HepG2 (cell line): ENCODE results near the gene LGI2. TPM values are rescaled to one million over a fixed set of nuclear protein-coding genes. Genes with fewer than 3 reads are reported as not detected.

Experiments used
- ATAC-seq: fragments of 200-7000 bp; cut with Tn5 transposase; 3 replicates; pipeline ENCODE4 v1.9.1; 2020; ENCODE audit warnings: mild to moderate bottlenecking, moderate library complexity
- BruUV-seq: library from RNA; stranded (reverse); fragments of 400-500 nt; replicated peaks from 2 replicates; lab custom pipeline; 2021; lab: Mats Ljungman, UMichigan
- CTCF ChIA-PET: fragments of 300-600 bp; formaldehyde crosslinking; extraction: SDS; loops from one replicate; lab custom pipeline; 2021; ENCODE audit warnings: low total read pairs, inconsistent platforms, low intra/inter-chr PET ratio; lab: Yijun Ruan, JAX
- POLR2A ChIA-PET: fragments of 350-600 bp; sonication (Branson Sonifier 250); formaldehyde crosslinking; loops from one replicate; lab custom pipeline; 2020; ENCODE audit warnings: antibody characterized with exemption, inconsistent platforms; lab: Yijun Ruan, JAX
- DNase-seq: peaks from one replicate; pipeline ENCODE4 v3.0.0-alpha.2; 2015; ENCODE audit warnings: low spot score
- FAIRE-seq: peaks from 3 replicates; lab custom pipeline; 2011; peaks lifted over from hg19 to GRCh38; lab: Jason Lieb, UNC
- H2AFZ ChIP-seq: one replicate; pipeline ENCODE4 v1.6.1; 2011; ENCODE audit warnings: low read length, inconsistent platforms
- H3K27ac ChIP-seq: fragments of 300-600 bp; 3 replicates; pipeline ENCODE4 v1.8.0; 2011; ENCODE audit warnings: mixed run types, mild to moderate bottlenecking, mixed read lengths, low read length, inconsistent platforms; ENCODE audit not compliant: insufficient read depth; ENCODE audit errors: extremely low read length
- H3K27me3 ChIP-seq, 2 experiments: fragments of 200-600 bp in 1 of 2; 2 replicates in 1 of 2; 3 replicates in 1 of 2; pipeline versions ENCODE4 v1.6.0 to v1.8.0; 2011; ENCODE audit warnings: low read length in 2 of 2, mild to moderate bottlenecking in 2 of 2, moderate library complexity in 2 of 2, inconsistent platforms in 1 of 2; ENCODE audit not compliant: insufficient read depth in 2 of 2, control insufficient read depth in 1 of 2
- H3K36me3 ChIP-seq, 2 experiments: fragments of 200-600 bp in 1 of 2; replicated peaks in 1 of 2; 2 replicates in 1 of 2; 3 replicates in 1 of 2; pipeline versions ENCODE4 v1.5.1 to v1.8.0; 2011; ENCODE audit warnings: low read length in 2 of 2, inconsistent platforms in 1 of 2; ENCODE audit not compliant: insufficient read depth in 2 of 2, control insufficient read depth in 1 of 2
- H3K4me1 ChIP-seq: 2 replicates; pipeline ENCODE4 v1.5.1; 2012; ENCODE audit warnings: low read length, inconsistent platforms; ENCODE audit not compliant: insufficient read depth
- H3K4me2 ChIP-seq: 2 replicates; pipeline ENCODE4 v1.6.0; 2011; ENCODE audit warnings: low read depth, low read length, inconsistent platforms
- H3K4me3 ChIP-seq, 3 experiments: fragments of 200-600 bp in 1 of 3; sonication (generic), shearing (Covaris generic) in 1 of 3; replicated peaks in 1 of 3; 2 replicates each; pipeline ENCODE4 v1.5.1; 2011 to 2016; ENCODE audit warnings: low read length in 3 of 3, inconsistent platforms in 2 of 3, low read depth in 2 of 3, mild to moderate bottlenecking in 2 of 3, control low read depth in 1 of 3, mixed read lengths in 1 of 3; ENCODE audit not compliant: insufficient read depth in 1 of 3
- H3K79me2 ChIP-seq: one replicate; pipeline ENCODE4 v1.6.1; 2011; ENCODE audit warnings: low read length, inconsistent platforms; ENCODE audit not compliant: insufficient read depth
- H3K9ac ChIP-seq: 2 replicates; pipeline ENCODE4 v1.6.0; 2011; ENCODE audit warnings: mild to moderate bottlenecking, low read depth, low read length, inconsistent platforms; ENCODE audit not compliant: insufficient read depth
- H3K9me3 ChIP-seq: 2 replicates; pipeline ENCODE4 v1.5.1; 2012; ENCODE audit warnings: mild to moderate bottlenecking, low read length
- H4K20me1 ChIP-seq: 2 replicates; pipeline ENCODE4 v1.6.0; 2011; ENCODE audit warnings: inconsistent platforms, mild to moderate bottlenecking, low read length, moderate library complexity; ENCODE audit not compliant: insufficient read depth
- ADNP ChIP-seq: sonication (generic); formaldehyde crosslinking; IDR thresholded peaks from 2 replicates; pipeline ENCODE4 v1.4.0; 2020; ENCODE audit warnings: missing genetic modification reagents
- JUN ChIP-seq: sonication (generic); formaldehyde crosslinking; IDR thresholded peaks from 2 replicates; pipeline ENCODE4 v1.4.0; 2020; ENCODE audit warnings: mild to moderate bottlenecking, missing genetic modification reagents
- NFE2L2 ChIP-seq: fragments of 150-350 bp; IDR thresholded peaks from 2 replicates; pipeline ENCODE4 v1.6.1; 2014; ENCODE audit warnings: low read length
- NFIC ChIP-seq: IDR thresholded peaks from 2 replicates; pipeline ENCODE4 v1.6.1; 2012; ENCODE audit warnings: mild to moderate bottlenecking, low read length, inconsistent platforms
- PBX2 ChIP-seq: IDR thresholded peaks from 2 replicates; pipeline ENCODE4 v1.6.1; 2016; ENCODE audit warnings: control low read depth
- PRPF4 ChIP-seq: fragments of 200-400 bp; formaldehyde crosslinking; IDR thresholded peaks from 2 replicates; pipeline ENCODE4 v1.6.1; 2016; ENCODE audit warnings: low read length, low read depth; ENCODE audit not compliant: poor library complexity, severe bottlenecking
- SRF ChIP-seq: IDR thresholded peaks from 2 replicates; pipeline ENCODE4 v1.6.1; 2011; ENCODE audit warnings: mild to moderate bottlenecking, low read depth, low read length, moderate library complexity
- TEAD2 ChIP-seq: sonication (generic); formaldehyde crosslinking; IDR thresholded peaks from 2 replicates; pipeline ENCODE4 v1.9.0; 2021; ENCODE audit warnings: missing genetic modification reagents
- ZBTB49 ChIP-seq: sonication (generic); formaldehyde crosslinking; IDR thresholded peaks from 2 replicates; pipeline ENCODE4 v1.4.0; 2020; ENCODE audit warnings: missing genetic modification reagents, borderline replicate concordance
- ZBTB7B ChIP-seq: sonication (generic); formaldehyde crosslinking; IDR thresholded peaks from 2 replicates; pipeline ENCODE4 v1.4.0; 2020; ENCODE audit warnings: missing genetic modification reagents
- ZNF17 ChIP-seq: sonication (generic); formaldehyde crosslinking; IDR thresholded peaks from 2 replicates; pipeline ENCODE4 v1.5.0; 2020; ENCODE audit warnings: mild to moderate bottlenecking, missing genetic modification reagents
- ZNF207 ChIP-seq: fragments of 450-650 bp; IDR thresholded peaks from 2 replicates; pipeline ENCODE4 v1.6.1; 2016; ENCODE audit warnings: antibody characterized with exemption, borderline replicate concordance
- ZNF296 ChIP-seq: sonication (generic); formaldehyde crosslinking; conservative IDR thresholded peaks from 2 replicates; pipeline ENCODE4 v1.5.0; 2020; ENCODE audit warnings: mild to moderate bottlenecking, missing genetic modification reagents
- ZNF589 ChIP-seq: sonication (generic); formaldehyde crosslinking; conservative IDR thresholded peaks from 2 replicates; pipeline ENCODE4 v1.8.0; 2022; ENCODE audit warnings: mild to moderate bottlenecking, moderate library complexity, missing genetic modification reagents
- ZNF704 ChIP-seq: sonication (generic); formaldehyde crosslinking; IDR thresholded peaks from 2 replicates; pipeline ENCODE4 v1.8.1; 2023; ENCODE audit warnings: mild to moderate bottlenecking, inconsistent platforms, moderate library complexity, missing genetic modification reagents, borderline replicate concordance
- ZNF773 ChIP-seq: sonication (generic); formaldehyde crosslinking; IDR thresholded peaks from 2 replicates; pipeline ENCODE4 v1.4.0; 2020; ENCODE audit warnings: missing genetic modification reagents, borderline replicate concordance
- ZNF878 ChIP-seq: sonication (generic); formaldehyde crosslinking; IDR thresholded peaks from 2 replicates; pipeline ENCODE4 v1.8.1; 2023; ENCODE audit warnings: mild to moderate bottlenecking, missing genetic modification reagents, moderate library complexity
- WGBS: methylation state at CpG from one replicate; pipeline ENCODE4 v1.1.6; 2017; ENCODE audit warnings: low lambda C conversion rate; 5-methylcytosine and 5-hydroxymethylcytosine counted together
- in situ Hi-C: cut with HindIII; loops from 2 replicates; pipeline ENCODE4 v1.10.0; 2017; ENCODE audit warnings: low pct_unique_long_range_greater_than_20kb; ENCODE audit not compliant: extremely low pct_ligation_motif_present
- intact Hi-C: fragments of 100-400 bp; cut with micrococcal nuclease; formaldehyde crosslinking; loops from one replicate; pipeline ENCODE4 v1.10.0; 2022; ENCODE audit not compliant: unreplicated experiment
- polyA plus RNA-seq, 8 experiments: library from polyadenylated mRNA; depleted of rRNA in 3 of 8; stranded (reverse) in 7 of 8; unstranded in 1 of 8; fragments of >200 nt; fragmentation: Illumina TruSeq in 4 of 8; extraction: Trizol in 4 of 8; gene quantifications; 2 replicates each; pipeline versions ENCODE4 v1.2.1 to v1.2.3, GENCODE V29; 2011 to 2016; ENCODE audit warnings: low read depth in 4 of 8, missing spikeins in 1 of 8, mixed read lengths in 1 of 8; ENCODE audit not compliant: insufficient read depth in 1 of 8
- total RNA-seq, 5 experiments: library from RNA; depleted of rRNA; stranded (reverse); fragments of >200 nt; fragmentation: Illumina TruSeq; extraction: Trizol; gene quantifications; 2 replicates each; pipeline ENCODE4 v1.2.3, GENCODE V29; 2016; ENCODE audit warnings: low read depth in 1 of 5

LGI2 gene
- total and polyA plus RNA-seq, 2 of the 13 experiments (the other 11 are each of a cell fraction or from before 2014, with no cell fraction given): not detected

GRCh38 chr4:25059791-25060190 is 29.0 kb upstream of the LGI2 start:
- intact Hi-C loops (no loop called here), in situ Hi-C loops (no loop called here)
- Histone ChIP-seq H3K36me3 (no peaks in the 10 kb centered on the region), H4K20me1 (no peaks in the 10 kb centered on the region), H3K4me3 (no peak overlapping the region), H3K9ac (no peak overlapping the region), H3K27ac (no peak overlapping the region), H3K9me3 (no peaks in the 10 kb centered on the region), H3K27me3 (0 out of 5 replicates have a peak, but pooled peaks cover 0 to 4% of the 10 kb centered on the region in 2 experiments), H2AFZ (no peak overlapping the region), H3K4me2 (no peak overlapping the region), H3K79me2 (no peaks in the 10 kb centered on the region), H3K4me1 (no peaks in the 10 kb centered on the region)
- 20% methylated on average over 2 of the region's 2 CpGs for WGBS
- no TSS peak for BruUV-seq
- no peak for TF ChIP-seq SRF
- no peak for TF ChIP-seq ZBTB49
- TF ChIP-seq ZNF773: no peak
- TF ChIP-seq PRPF4: no peak
- FAIRE-seq (no peak), ATAC-seq (no peak), DNase-seq (no peak)
- CTCF ChIA-PET: no interaction called here
- POLR2A ChIA-PET: no interaction called here

GRCh38 chr4:25058796-25059195 is 28.1 kb upstream of the LGI2 start:
- no peaks in the 10 kb centered on the region for H3K4me1 ChIP-seq
- no TSS peak for BruUV-seq
- intact Hi-C loops (no loop called here), in situ Hi-C loops (no loop called here)
- H3K27me3 ChIP-seq: 0 out of 5 replicates have a peak, but pooled peaks cover 0 to 4% of the 10 kb centered on the region in 2 experiments
- CTCF ChIA-PET: no interaction called here
- H3K27ac ChIP-seq: no peak overlapping the region
- no peak for DNase-seq
- WGBS: 42% methylated on average over 6 of the region's 8 CpGs
- no peak for ATAC-seq
- H3K79me2 ChIP-seq: no peaks in the 10 kb centered on the region
- H4K20me1 ChIP-seq: no peaks in the 10 kb centered on the region
- H2AFZ ChIP-seq: no peak overlapping the region
- no peak overlapping the region for H3K4me3 ChIP-seq
- H3K9ac ChIP-seq: no peak overlapping the region
- H3K4me2 ChIP-seq: no peak overlapping the region
- no peaks in the 10 kb centered on the region for H3K36me3 ChIP-seq
- FAIRE-seq: no peak
- POLR2A ChIA-PET: no interaction called here
- H3K9me3 ChIP-seq: no peaks in the 10 kb centered on the region
- TF ChIP-seq NFE2L2 (no peak), NFIC (no peak), ZNF878 (CRISPR knock-in tag) (no peak), ZNF296 (CRISPR knock-in tag) (no peak), PBX2 (no peak), ZNF207 (no peak), TEAD2 (no peak), ADNP (CRISPR knock-in tag) (no peak), ZNF589 (CRISPR knock-in tag) (no peak), JUN (CRISPR knock-in tag) (no peak), ZBTB7B (CRISPR knock-in tag) (no peak), ZNF704 (CRISPR knock-in tag) (no peak), ZNF17 (CRISPR knock-in tag) (no peak)
